ENCODE data around the gene STXBP3.

STXBP3 gene

GRCh38 chr1:108785880-108786279, 39.4 kb downstream of the STXBP3 start:
- Mint-ChIP-seq H3K27me3 (no peaks in the 10 kb centered on the region), H3K9me3 (peaks cover 13% of the 10 kb centered on the region), H3K27ac (ENCODE audit: low read depth) (no peak overlapping the region), H3K4me1 (peaks cover 12% of the 10 kb centered on the region), H3K4me3 (no peak overlapping the region), H3K36me3 (ENCODE audit: insufficient read depth) (peaks cover 46% of the 10 kb centered on the region)
- DNase-seq (ENCODE audit: low spot score in 2 of 2) (no peak), ATAC-seq (replicated peaks; ENCODE audit: extremely low read depth, poor library complexity, severe bottlenecking) (no peak)

- peaks cover 6% of the 10 kb centered on the region for H3K4me1 Mint-ChIP-seq
- H3K9me3 Mint-ChIP-seq = peaks cover 13% of the 10 kb centered on the region
- H3K27me3 Mint-ChIP-seq = no peaks in the 10 kb centered on the region
- H3K27ac Mint-ChIP-seq (ENCODE audit: low read depth) = no peak overlapping the region
- peaks cover 43% of the 10 kb centered on the region for H3K36me3 Mint-ChIP-seq (ENCODE audit: insufficient read depth)
- H3K4me3 Mint-ChIP-seq = no peak overlapping the region
- DNase-seq (ENCODE audit: low spot score in 2 of 2) (no peak), ATAC-seq (replicated peaks; ENCODE audit: extremely low read depth, poor library complexity, severe bottlenecking) (no peak)
Observed at GRCh38 chr1:108791790-108792189, 45.3 kb downstream of the STXBP3 start.

GRCh38 chr1:108792420-108792819, 45.9 kb downstream of the STXBP3 start:
- ATAC-seq (replicated peaks; ENCODE audit: extremely low read depth, poor library complexity, severe bottlenecking) (no peak), DNase-seq (ENCODE audit: low spot score in 2 of 2) (no peak)
- H3K9me3 Mint-ChIP-seq = peaks cover 13% of the 10 kb centered on the region
- no peak overlapping the region for H3K4me3 Mint-ChIP-seq
- H3K4me1 Mint-ChIP-seq = peaks cover 1% of the 10 kb centered on the region
- H3K36me3 Mint-ChIP-seq (ENCODE audit: insufficient read depth) = peaks cover 44% of the 10 kb centered on the region
- no peak overlapping the region for H3K27ac Mint-ChIP-seq (ENCODE audit: low read depth)
- H3K27me3 Mint-ChIP-seq = no peaks in the 10 kb centered on the region

- peaks cover 14% of the 10 kb centered on the region for H3K4me1 Mint-ChIP-seq
- ATAC-seq (replicated peaks; ENCODE audit: extremely low read depth, poor library complexity, severe bottlenecking) (no peak), DNase-seq (ENCODE audit: low spot score in 2 of 2) (no peak)
- H3K27ac Mint-ChIP-seq (ENCODE audit: low read depth) = no peak overlapping the region
- peaks cover 61% of the 10 kb centered on the region for H3K36me3 Mint-ChIP-seq (ENCODE audit: insufficient read depth)
- H3K4me3 Mint-ChIP-seq = no peak overlapping the region
- H3K27me3 Mint-ChIP-seq = no peaks in the 10 kb centered on the region
- no peaks in the 10 kb centered on the region for H3K9me3 Mint-ChIP-seq
Observed at GRCh38 chr1:108799001-108799400, 52.5 kb downstream of the STXBP3 start.

- Mint-ChIP-seq H3K4me1 (peaks cover 21% of the 10 kb centered on the region), H3K36me3 (ENCODE audit: insufficient read depth) (peaks cover 60% of the 10 kb centered on the region), H3K27me3 (no peaks in the 10 kb centered on the region), H3K9me3 (no peaks in the 10 kb centered on the region), H3K27ac (ENCODE audit: low read depth) (peak overlapping the region; percentile 83), H3K4me3 (no peak overlapping the region)
- DNase-seq (ENCODE audit: low spot score in 2 of 2) (no peak), ATAC-seq (replicated peaks; ENCODE audit: extremely low read depth, poor library complexity, severe bottlenecking) (no peak)
Observed at GRCh38 chr1:108801101-108801500, 54.6 kb downstream of the STXBP3 start.

GRCh38 chr1:108803548-108803947, 57.1 kb downstream of the STXBP3 start:
- DNase-seq (ENCODE audit: low spot score in 2 of 2) = no peak
- Mint-ChIP-seq H3K4me3 (no peak overlapping the region), H3K9me3 (no peaks in the 10 kb centered on the region), H3K27me3 (no peaks in the 10 kb centered on the region), H3K4me1 (peaks cover 21% of the 10 kb centered on the region), H3K27ac (ENCODE audit: low read depth) (no peak overlapping the region), H3K36me3 (ENCODE audit: insufficient read depth) (peaks cover 61% of the 10 kb centered on the region)
- ATAC-seq (replicated peaks; ENCODE audit: extremely low read depth, poor library complexity, severe bottlenecking) = no peak

GRCh38 chr1:108808438-108808837, 62.0 kb downstream of the STXBP3 start:
- H3K27ac Mint-ChIP-seq (ENCODE audit: low read depth) = peak overlapping the region; percentile 32
- no peak for ATAC-seq (replicated peaks; ENCODE audit: extremely low read depth, poor library complexity, severe bottlenecking)

GRCh38 chr1:108811611-108812010, 65.1 kb downstream of the STXBP3 start:
- no peak overlapping the region for H3K27ac Mint-ChIP-seq (ENCODE audit: low read depth)
- no peaks in the 10 kb centered on the region for H3K4me1 Mint-ChIP-seq
- no peak overlapping the region for H3K4me3 Mint-ChIP-seq
- no peaks in the 10 kb centered on the region for H3K9me3 Mint-ChIP-seq
- no peaks in the 10 kb centered on the region for H3K27me3 Mint-ChIP-seq
- no peak for ATAC-seq (replicated peaks; ENCODE audit: extremely low read depth, poor library complexity, severe bottlenecking)
- H3K36me3 Mint-ChIP-seq (ENCODE audit: insufficient read depth) = peaks cover 19% of the 10 kb centered on the region
- DNase-seq (ENCODE audit: low spot score in 2 of 2) = no peak

More at GRCh38 chr1:108808438-108808837, 62.0 kb downstream of the STXBP3 start:
- no peaks in the 10 kb centered on the region for H3K27me3 Mint-ChIP-seq
- H3K36me3 Mint-ChIP-seq (ENCODE audit: insufficient read depth) = peaks cover 41% of the 10 kb centered on the region
- H3K4me1 Mint-ChIP-seq = peaks cover 12% of the 10 kb centered on the region
- H3K9me3 Mint-ChIP-seq = no peaks in the 10 kb centered on the region
- no peak overlapping the region for H3K4me3 Mint-ChIP-seq
- no peak for DNase-seq (ENCODE audit: low spot score in 2 of 2)

GRCh38 chr1:108813326-108813725, 66.9 kb downstream of the STXBP3 start:
- Mint-ChIP-seq H3K4me3 (no peak overlapping the region), H3K36me3 (ENCODE audit: insufficient read depth) (peaks cover 9% of the 10 kb centered on the region), H3K9me3 (no peaks in the 10 kb centered on the region), H3K27me3 (no peaks in the 10 kb centered on the region), H3K4me1 (no peaks in the 10 kb centered on the region), H3K27ac (ENCODE audit: low read depth) (no peak overlapping the region)
- DNase-seq (ENCODE audit: low spot score in 2 of 2) (no peak), ATAC-seq (replicated peaks; ENCODE audit: extremely low read depth, poor library complexity, severe bottlenecking) (no peak)

- ATAC-seq (replicated peaks; ENCODE audit: extremely low read depth, poor library complexity, severe bottlenecking) = no peak
- Mint-ChIP-seq H3K4me1 (no peaks in the 10 kb centered on the region), H3K27me3 (peaks cover 6% of the 10 kb centered on the region), H3K27ac (ENCODE audit: low read depth) (no peak overlapping the region), H3K9me3 (no peaks in the 10 kb centered on the region), H3K4me3 (no peak overlapping the region), H3K36me3 (ENCODE audit: insufficient read depth) (peaks cover under 1% of the 10 kb centered on the region)
- DNase-seq (ENCODE audit: low spot score in 2 of 2) = no peak
Observed at GRCh38 chr1:108814343-108815125, 68.1 kb downstream of the STXBP3 start.

GRCh38 chr1:108815566-108815965, 69.1 kb downstream of the STXBP3 start:
- no peaks in the 10 kb centered on the region for H3K4me1 Mint-ChIP-seq

GRCh38 chr1:108816049-108816893, 69.8 kb downstream of the STXBP3 start:
- ATAC-seq (replicated peaks; ENCODE audit: extremely low read depth, poor library complexity, severe bottlenecking) (no peak), DNase-seq (ENCODE audit: low spot score in 2 of 2) (no peak)
- Mint-ChIP-seq H3K27me3 (peaks cover 14% of the 10 kb centered on the region), H3K9me3 (no peaks in the 10 kb centered on the region), H3K36me3 (ENCODE audit: insufficient read depth) (no peaks in the 10 kb centered on the region), H3K4me1 (no peaks in the 10 kb centered on the region), H3K27ac (ENCODE audit: low read depth) (no peak overlapping the region), H3K4me3 (no peak overlapping the region)

More at GRCh38 chr1:108815566-108815965, 69.1 kb downstream of the STXBP3 start:
- Mint-ChIP-seq H3K4me3 (no peak overlapping the region), H3K27me3 (peaks cover 14% of the 10 kb centered on the region), H3K9me3 (no peaks in the 10 kb centered on the region), H3K36me3 (ENCODE audit: insufficient read depth) (no peaks in the 10 kb centered on the region), H3K27ac (ENCODE audit: low read depth) (no peak overlapping the region)
- ATAC-seq (replicated peaks; ENCODE audit: extremely low read depth, poor library complexity, severe bottlenecking) (no peak), DNase-seq (ENCODE audit: low spot score in 2 of 2) (no peak)

- Mint-ChIP-seq H3K27ac (ENCODE audit: low read depth) (no peak overlapping the region), H3K36me3 (ENCODE audit: insufficient read depth) (no peaks in the 10 kb centered on the region), H3K9me3 (no peaks in the 10 kb centered on the region), H3K27me3 (peaks cover 22% of the 10 kb centered on the region), H3K4me3 (no peak overlapping the region), H3K4me1 (no peaks in the 10 kb centered on the region)
- DNase-seq (ENCODE audit: low spot score in 2 of 2) (no peak), ATAC-seq (replicated peaks; ENCODE audit: extremely low read depth, poor library complexity, severe bottlenecking) (no peak)
Observed at GRCh38 chr1:108817016-108817415, 70.5 kb downstream of the STXBP3 start.

Measured in central memory CD8-positive, alpha-beta T cell (primary cell).